DMS 273 treated with DMSO at 0.1 percent for 48 hours (cell line): ENCODE results near the gene SPATA32.
"Not testable (repeated sequence)": the region's sequence is repeated elsewhere in the genome, so short reads cannot be mapped to it uniquely, and the experiment has no call there.

Experiments
- DNase-seq: peaks from one replicate; lab custom pipeline; 2025; lab: John Stamatoyannopoulos, UW

The SPATA32 gene

DNA sequence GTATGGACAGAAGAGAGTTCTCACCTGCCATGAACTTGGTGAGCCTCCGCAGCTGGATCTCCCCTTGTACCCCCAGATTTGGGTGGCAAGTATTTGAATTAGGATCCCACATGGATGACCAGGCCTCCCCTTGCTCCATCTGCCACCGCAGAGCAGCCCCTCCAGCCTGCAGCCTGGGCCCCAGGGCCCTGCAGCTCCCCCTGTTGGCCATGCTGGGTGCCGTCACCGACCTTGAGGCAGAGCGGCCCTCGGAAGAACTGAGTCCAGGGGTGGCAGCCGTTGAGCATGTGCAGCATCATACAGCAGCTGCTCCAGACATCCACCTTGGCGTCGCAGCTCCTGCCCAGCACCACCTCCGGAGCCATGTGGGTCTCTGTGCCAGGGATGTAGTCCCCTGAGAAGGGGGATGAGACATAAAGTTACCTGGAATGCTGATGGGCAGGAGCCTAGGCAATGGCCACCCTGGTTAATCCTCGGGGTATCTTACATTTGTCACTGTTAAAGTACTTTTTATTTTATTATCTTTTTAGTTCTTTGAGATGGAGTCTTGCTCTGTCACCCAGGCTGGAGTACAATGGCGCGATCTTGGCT, 9.0 kb upstream of the SPATA32 start:
- no peak for DNase-seq

DNA sequence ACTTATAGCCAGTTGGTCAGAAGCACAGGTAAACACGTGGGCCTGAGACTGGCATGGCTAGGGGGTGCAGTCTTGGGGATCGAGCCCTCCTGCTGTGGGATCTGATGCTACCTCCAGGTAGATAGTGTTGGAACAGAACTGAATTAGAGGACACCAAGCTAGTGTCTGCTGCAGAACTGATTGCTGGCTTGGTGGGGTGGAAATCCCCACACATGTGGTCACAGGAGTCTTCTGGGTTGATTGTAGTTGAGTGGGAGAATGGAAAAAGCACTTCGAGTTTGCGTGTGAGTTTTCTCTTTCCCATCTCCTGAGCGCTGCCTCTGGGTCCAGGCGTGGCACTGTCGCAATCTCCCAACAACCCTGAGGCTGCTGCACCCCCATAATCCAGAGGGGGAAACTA, 8.0 kb upstream of the SPATA32 start:
- no peak for DNase-seq

DNA sequence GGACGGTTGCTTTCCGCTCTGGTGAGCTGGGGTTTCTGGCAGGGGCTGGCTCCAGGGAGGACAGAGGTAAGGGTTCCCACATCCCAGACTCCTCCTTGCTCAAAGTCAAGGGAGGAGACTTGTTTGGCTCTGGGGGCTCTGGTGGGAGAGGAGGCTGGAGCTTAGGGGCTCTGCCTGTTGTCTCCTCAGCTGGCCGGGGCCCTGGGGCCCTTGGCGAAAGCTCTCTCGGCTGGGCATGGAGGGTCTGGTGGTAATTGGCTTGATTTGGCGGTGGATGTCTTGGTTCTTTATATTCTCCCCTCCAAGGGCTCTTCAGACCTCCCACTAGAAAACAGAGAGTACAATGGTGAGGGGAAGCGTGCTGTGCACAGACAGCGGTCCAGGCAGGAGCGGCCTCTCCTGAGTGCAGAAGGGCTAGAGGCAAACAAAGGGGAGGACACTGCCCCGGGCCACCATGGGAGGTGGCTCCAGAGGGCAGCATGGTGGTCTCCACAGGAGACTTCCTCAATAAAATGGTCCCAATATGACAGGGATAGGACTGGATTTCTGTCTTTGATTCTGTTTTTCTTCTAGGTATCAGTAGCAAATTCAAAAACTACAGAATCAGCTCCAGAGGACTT, 5.7 kb upstream of the SPATA32 start:
- DNase-seq, result no peak

DNA sequence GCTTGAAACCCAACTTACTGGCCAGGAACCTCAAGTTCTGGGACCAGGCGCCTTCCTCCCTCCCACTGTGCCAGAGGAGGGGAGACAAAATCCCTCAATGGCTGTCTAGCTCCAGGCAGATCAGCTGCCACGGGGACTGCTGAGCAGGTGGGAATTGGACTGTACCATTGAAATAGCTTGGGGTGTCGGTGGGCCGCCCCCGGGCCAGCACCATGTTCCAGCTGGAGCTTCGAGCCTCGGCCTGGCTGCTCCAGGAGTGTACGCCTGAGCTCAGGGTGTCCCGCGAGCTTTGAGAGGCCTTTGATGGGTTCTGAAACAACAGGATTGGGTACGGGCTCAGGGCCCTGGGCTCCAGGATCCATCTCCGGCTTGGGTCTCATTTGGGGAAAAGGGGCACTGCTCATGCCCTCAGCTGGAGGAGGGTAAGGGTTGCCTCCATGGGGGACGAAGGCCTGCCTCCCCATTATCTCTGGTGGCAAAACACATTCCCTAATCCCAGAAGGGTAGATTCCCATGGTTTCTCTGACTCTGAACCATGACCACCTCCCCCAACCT, 4.6 kb upstream of the SPATA32 start:
- DNase-seq, result no peak

DNA sequence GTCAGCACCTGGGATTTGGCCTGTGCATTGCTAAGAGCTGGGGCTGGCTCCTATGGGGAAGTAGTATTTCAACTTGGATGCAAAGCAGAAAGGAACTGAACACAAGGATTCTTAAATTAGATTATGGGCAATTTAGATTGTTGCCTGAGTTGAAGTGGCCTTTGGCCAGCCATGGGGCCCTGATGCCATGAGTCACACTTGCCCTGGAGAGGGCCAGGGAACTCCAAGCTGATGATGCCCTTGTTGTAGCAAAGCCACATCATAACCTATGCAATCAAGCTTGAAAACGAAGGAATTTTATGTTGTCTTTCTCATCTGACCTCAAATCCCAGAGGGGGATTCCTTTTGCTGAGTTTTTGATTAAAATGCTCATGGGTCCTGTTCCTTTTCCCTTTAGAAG, 3.9 kb upstream of the SPATA32 start:
- no peak for DNase-seq

DNA sequence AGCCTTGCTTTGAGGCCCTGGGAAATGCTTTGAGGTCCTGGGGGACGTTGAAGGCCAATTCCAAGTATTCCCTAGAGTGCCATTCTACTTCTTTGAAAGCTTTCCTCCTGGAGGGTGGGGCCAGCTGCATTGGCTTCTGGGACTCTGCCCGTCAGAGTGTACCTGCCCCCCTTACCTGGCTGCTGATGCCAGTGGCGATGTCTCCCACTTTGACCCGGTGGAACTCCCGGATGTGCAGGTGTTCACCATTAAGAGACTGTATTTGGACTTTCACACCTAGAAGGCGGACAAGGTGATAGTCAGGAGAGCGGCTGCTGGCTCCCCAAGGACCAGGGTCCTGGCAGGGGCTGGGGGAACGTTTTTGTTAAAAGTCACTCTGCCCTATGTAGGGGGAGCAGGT, 3.1 kb upstream of the SPATA32 start:
- no peak for DNase-seq

DNA sequence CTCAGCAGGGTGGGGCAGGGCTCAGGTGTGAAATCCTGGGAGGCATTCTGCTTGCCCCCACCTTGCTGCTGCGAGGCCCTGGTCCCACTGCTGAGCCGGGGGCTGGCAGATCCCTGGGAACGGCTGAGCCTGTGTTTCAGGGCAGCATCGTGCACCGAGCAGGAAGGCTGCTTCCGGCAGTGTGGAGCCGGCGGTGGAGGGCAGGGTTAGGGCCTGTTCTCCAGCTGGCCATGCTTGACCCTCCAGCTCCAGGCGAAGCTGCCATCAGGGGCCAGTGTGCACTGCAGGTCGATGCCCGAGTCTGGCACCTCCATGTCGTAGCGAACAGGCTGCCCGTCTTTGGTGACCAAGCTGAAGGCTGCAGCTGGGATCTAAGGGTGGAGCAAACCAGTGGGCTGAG, 2.5 kb upstream of the SPATA32 start:
- DNase-seq, result no peak

DNA sequence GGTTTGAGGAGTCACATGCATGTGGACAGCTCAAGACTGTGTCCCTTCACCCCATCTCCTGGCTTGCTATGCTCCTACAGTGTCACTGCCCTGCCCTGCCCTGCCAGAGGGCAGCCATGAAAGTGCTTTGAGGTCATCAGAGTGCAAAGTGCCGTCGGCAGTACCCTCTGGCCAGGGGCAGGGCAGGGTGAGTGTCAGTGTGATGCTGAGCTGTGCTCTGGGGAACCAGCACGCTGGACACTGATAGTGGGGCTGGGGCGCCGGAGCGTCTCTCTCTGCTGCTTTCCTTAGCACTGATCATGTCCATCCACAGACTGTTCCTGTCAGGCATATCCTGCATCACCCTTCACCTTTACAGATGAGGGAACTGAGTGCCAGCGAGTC, 1.6 kb upstream of the SPATA32 start:
- no peak for DNase-seq

DNA sequence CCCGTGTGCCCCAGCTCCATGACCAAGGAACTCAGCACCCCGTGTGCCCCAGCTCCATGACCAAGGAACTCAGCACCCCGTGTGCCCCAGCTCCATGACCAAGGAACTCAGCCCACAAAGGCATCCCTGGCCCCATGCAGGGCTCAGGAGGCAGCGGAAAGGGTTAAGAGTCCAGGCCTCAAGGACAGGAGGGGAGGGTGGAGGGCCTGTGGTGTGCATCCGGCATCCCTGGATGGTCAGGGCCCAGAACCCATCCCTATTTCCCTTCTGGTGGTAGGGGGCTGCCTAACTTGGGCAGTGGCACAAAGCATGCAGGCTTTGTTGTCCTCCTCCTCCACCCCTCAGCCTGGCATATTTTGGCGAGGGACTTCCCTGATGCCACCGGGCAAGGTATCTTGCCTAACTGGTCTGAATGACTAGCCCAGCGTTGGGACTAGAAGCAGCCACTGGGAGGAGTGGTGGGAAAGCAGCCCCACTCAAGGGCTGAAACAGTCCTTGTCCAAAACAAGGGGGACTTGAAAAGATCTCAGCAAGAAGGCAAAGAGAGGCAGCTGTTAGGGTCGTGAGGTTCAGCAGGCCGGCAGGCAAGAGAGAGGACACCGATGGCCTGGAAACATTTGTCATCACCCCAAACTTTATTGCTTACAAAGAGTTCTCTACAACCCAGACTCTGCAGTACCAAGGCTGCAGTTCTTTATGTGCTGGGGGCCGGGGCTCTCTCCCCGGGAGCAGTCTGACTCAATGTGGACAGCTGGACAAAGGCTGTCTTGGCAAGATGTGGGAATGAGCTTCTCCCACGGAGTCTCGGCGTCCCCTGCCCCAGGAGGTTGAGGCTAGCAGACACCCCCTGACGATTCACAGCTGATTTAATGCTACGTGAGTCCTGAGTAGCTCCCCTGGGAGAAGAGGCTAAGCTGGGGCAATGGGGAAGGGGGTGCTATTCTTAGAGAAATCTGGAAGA, 902 bp upstream of the SPATA32 start:
- DNase-seq, result no peak

DNA sequence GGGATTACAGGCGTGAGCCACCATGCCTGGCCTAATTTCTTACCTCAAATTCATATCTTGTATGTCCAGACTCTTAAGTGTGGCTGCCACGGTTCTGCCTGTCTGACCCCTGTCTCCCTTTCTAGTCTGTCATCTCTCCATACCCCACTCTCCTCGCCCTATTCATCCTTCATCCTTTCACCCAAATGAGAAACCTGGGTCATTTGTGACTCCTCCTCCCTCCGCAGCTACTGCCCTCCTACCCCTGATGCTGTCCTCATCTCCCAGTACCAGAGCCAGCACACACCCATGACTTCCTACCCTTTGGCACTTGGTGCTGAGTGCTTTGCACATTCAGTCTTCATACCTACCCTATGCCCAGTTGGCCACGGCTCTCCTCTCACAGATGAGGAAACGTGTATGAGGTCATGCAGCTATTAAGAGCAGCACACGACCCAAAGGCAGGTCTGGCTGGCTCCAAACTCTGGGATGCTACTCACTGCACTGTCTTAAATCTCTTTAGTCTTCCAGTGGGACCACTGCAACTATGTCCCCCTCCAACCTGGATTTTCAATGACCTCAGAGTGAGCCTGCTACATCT, 1.6 kb downstream of the SPATA32 start:
- DNase-seq, result no peak

DNA sequence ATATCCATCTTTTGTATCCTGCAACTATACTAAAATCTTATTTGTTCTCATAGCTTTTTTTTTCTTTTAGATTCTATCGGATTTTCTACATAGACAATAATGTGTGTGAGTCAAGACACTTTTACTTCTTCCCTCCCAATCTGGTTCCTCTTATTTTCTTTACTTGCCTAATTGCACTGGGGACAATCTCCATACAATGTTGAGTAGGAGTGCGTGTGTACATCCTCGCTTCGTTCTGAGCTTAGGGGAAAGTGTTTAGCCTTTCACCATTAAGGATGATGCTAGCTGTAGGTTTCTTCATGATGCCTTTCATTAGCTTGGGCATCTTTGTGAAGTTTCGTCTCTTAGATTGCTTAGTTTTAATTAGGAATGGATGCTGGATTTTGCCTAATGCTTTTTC, 2.9 kb downstream of the SPATA32 start:
- DNase-seq, result no peak

DNA sequence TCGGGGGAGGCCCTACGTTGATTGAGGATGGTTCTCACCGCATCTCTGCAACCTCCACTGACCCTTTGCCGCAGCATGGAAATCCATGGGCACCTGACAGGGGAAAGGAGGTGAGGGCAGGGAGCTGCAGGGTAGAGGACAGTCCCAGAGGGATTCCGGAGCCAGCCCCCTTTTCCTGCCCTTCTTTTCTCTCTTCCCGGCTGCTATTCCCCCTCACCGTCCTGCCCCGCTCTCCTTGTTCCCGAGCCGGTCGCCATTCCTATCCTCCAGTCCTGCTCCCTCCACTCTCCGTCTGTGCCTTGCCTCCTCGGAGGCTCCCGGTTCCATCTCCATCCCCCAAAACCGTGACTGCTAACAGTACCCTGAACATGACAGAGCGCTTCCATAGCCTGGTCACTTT, 4.8 kb downstream of the SPATA32 start:
- no peak for DNase-seq

DNA sequence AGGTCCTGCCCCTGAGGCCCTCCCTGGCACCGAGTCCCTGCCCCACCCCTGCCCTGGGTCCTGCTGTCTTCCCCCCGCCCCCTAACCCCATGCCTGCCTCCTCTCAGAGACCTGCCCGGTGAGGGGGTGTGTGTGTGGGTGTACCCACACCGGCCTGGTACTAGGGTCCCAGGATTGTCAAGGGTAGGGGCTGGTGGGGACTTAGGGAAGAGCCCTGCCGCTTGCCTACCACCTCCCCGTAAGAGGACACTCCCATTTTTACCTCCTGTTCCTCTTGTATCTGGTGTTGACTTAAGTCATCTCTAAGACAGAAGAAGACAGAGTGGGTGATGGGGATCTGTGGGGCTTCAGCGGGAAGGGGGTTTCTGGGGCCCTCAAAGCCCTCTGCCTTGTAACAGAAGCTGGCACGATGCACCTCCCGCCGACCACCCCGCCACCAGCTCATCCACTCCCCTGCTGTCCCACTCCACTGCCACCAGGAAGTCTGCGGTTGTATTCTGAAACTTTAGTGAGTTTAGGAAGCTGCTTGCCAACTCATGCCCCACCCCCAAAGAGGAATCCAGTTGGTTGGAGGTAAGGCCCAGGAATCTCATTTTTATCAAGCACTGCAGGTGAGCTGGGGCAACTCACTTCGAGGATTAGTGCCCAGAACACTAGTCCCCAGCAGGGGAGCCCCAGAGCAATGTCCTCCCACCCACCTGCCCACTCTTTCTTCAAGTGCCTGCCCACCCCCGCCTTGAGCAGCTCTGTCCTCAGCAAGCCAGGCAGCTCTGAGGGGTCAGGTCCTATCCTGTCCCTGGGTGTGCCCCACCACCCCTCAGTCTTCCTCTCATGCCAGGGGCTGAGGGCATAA, 5.6 kb downstream of the SPATA32 start:
- no peak for DNase-seq

DNA sequence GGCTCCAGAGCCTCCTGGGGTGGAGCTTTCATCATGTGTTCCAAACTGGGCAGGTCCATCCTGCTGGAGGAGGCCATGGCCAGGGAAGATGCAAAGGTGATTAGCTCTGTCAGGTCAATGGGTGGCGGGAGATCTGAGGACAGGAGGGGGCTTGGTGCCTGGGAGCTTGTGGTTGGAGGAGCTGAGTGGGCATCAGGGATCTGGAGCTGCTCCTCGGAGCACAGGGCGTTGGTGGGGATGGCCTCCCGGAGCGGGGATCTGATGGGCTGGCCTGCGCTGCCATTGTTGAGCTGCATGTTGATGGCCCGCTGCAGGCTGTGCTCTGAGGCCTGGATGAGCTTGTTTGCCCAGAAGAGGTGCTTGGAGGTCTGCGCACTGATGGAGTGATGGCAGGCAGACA, 6.5 kb downstream of the SPATA32 start:
- DNase-seq, result no peak

DNA sequence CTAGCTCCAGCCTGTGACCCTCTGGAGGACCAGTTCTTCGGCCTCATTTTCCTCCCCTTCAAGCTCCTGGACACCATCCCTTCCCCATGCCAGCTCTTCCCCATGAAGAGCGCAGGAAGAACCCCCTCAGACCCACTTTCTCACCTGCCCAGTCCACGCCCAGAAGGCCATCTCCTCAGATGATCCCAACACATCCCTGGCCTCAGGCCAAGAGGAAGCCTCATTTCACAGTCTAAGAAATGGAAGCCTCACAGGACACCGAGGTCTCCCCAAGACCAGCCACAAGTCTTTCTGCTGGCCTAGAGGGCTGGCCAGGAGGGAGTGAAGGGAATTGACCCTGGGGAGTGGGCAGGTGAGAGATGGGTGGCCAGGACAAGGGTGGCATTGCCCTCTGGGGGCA, 8.0 kb downstream of the SPATA32 start:
- no peak for DNase-seq

DNA sequence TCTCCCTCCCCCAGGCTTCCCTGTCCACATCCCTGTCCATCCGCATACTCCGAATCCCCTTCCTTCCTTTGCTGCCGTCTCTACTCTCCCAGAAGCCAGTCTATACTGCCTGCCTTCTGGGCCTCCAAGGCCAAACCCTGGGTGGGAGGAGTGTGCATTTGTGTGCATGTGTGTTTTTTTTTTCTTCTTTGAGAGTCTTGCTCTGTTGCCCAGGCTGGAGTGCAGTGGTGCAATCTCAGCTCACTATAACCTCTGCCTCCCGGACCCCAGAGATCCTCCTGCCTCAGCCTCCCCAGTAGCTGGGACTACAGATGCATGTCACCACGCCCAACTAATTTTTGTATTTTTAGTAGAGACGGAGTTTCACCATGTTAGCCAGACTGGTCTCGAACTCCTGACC, 8.7 kb downstream of the SPATA32 start:
- not testable (repeated sequence) for DNase-seq

DNA sequence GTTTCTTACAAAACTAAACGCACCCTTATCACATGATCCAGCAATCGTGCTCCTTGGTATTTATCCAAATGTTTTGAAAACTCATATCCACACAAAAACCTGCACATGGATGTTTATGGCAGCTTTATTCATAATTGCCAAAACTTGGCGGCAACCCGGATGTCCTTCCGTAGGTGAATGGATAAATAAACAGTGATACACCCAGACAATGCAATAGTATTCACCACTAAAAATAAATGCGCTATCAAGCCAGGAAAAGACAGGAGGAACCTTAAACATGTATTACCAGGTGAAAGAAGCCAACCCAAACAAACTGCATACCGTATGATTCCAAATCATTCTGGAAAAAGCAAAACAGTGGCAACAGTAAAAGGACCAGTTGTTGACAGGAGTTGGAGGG, 10.0 kb downstream of the SPATA32 start:
- no peak for DNase-seq

DNA sequence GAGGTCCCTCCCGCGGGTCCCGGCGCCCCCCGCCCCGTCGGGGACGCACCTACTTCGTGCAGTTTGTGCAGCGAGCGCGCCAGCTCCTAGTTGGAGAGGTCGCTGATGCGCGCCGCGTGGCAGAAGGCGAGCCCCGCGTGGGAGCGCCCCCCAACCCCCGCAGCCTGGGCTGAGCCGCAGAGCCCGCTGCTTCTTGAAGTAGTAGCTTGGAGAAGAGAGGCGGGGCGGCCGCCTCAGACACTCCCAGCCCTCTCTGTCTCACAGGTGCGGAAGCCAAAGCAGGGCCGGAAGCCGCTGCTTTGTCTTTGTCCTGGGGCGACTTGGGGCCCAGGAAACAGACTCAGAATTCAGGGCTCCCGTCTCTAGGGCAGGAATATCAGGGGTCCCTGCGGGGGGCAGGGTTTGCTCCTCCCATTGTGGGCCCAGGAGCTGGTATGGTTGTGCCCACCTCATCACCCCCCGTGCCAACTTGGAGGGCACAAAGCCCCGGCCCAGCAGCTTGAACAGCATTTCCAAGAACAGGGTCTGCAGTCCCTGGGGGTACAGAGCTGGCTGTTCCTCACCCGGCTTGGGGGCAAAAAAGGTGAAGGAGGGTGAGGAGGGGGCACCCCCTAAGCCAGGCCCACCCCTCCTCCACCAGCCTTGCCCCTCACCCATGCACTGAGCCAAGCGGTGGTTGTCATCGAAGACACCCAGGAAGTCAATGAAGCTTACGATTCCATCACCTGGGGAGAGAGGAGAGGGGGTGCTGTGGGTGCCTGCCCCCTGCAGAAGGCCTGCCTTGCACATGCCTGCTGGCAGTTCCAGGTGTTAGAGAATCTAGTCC, 13.5 kb downstream of the SPATA32 start:
- no peak for DNase-seq

DNA sequence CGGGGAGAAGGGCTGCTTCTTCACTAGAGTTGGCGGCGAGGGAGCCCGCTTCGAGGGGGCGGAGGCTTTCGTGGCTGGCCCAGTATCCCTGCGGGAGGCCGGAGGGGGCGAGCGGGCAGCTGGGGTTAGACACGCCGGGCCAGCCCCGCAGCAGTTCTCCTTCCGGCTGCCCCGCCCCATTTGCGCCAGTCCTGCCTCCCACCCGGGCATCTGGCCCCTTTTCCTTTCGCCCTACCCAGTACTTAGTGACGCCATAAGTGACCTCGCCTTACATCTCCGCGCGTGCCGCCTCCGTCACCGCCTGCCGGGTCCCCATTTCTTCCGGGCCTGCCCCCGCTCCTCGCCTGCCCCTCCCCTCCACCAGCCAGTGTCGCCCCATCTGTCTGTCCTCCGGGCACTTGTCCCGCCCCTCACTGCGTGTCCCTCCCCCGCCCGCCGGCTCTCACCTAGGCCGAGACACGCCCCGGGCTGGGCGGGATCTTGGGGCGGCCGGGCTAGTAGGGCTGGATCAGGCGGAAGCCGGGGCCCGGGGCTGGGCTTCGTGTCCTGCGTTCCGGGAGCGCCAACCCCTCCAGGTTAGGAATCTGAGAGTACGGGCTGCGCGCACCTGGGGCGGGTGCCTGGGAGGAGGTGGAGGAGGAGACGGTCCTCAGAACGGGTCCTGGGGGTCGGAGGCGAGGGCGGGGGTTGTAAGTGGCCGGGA, 14.3 kb downstream of the SPATA32 start:
- peak; percentile 89 for DNase-seq

DNA sequence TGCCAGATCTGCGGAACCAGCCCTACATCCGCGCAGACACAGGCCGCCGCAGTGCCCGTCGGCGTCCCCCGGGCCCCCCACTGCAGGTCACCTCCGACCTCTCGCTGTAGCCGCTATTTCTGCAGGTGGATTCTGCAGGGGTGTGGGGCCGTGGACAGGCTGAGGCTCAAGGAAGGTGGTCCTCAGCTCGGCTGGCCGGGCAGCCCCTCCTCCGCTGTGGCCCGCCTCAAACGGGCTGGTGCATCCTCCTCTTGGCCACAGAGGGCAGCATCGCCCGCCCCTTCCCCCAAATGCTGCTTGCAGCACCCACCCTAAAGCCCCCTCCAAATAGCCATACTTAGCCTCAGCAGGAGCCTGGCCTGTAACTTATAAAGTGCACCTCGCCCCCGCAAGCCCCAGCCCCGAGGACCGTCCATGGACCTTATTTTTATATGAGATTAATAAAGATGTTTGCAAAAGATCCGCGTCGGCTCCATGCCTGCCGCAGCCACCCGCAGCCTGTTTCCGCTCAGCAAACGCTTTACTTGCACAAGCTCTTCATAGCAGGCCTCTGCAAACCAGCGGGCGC, 14.9 kb downstream of the SPATA32 start:
- no peak for DNase-seq
